HepG2 (cell line): ENCODE data around the gene IL17RA. TPM values are rescaled to one million over a fixed set of nuclear protein-coding genes. Genes with fewer than 3 reads are reported as not detected.

Experiments
- ATAC-seq: fragments of 200-7000 bp; cut with Tn5 transposase; 3 replicates; pipeline ENCODE4 v1.9.1; 2020; ENCODE audit warnings: mild to moderate bottlenecking, moderate library complexity
- BruUV-seq: library from RNA; stranded (reverse); fragments of 400-500 nt; replicated peaks from 2 replicates; lab custom pipeline; 2021; lab: Mats Ljungman, UMichigan
- CTCF ChIA-PET: fragments of 300-600 bp; formaldehyde crosslinking; extraction: SDS; loops from one replicate; lab custom pipeline; 2021; ENCODE audit warnings: low total read pairs, inconsistent platforms, low intra/inter-chr PET ratio; lab: Yijun Ruan, JAX
- POLR2A ChIA-PET: fragments of 350-600 bp; sonication (Branson Sonifier 250); formaldehyde crosslinking; loops from one replicate; lab custom pipeline; 2020; ENCODE audit warnings: antibody characterized with exemption, inconsistent platforms; lab: Yijun Ruan, JAX
- DNase-seq: peaks from one replicate; pipeline ENCODE4 v3.0.0-alpha.2; 2015; ENCODE audit warnings: low spot score
- FAIRE-seq: peaks from 3 replicates; lab custom pipeline; 2011; peaks lifted over from hg19 to GRCh38; lab: Jason Lieb, UNC
- H2AFZ ChIP-seq: one replicate; pipeline ENCODE4 v1.6.1; 2011; ENCODE audit warnings: low read length, inconsistent platforms
- H3K27ac ChIP-seq: fragments of 300-600 bp; 3 replicates; pipeline ENCODE4 v1.8.0; 2011; ENCODE audit warnings: mixed run types, mild to moderate bottlenecking, mixed read lengths, low read length, inconsistent platforms; ENCODE audit not compliant: insufficient read depth; ENCODE audit errors: extremely low read length
- H3K27me3 ChIP-seq, 2 experiments: fragments of 200-600 bp in 1 of 2; 2 replicates in 1 of 2; 3 replicates in 1 of 2; pipeline versions ENCODE4 v1.6.0 to v1.8.0; 2011; ENCODE audit warnings: low read length in 2 of 2, mild to moderate bottlenecking in 2 of 2, moderate library complexity in 2 of 2, inconsistent platforms in 1 of 2; ENCODE audit not compliant: insufficient read depth in 2 of 2, control insufficient read depth in 1 of 2
- H3K36me3 ChIP-seq, 2 experiments: fragments of 200-600 bp in 1 of 2; replicated peaks in 1 of 2; 2 replicates in 1 of 2; 3 replicates in 1 of 2; pipeline versions ENCODE4 v1.5.1 to v1.8.0; 2011; ENCODE audit warnings: low read length in 2 of 2, inconsistent platforms in 1 of 2; ENCODE audit not compliant: insufficient read depth in 2 of 2, control insufficient read depth in 1 of 2
- H3K4me1 ChIP-seq: 2 replicates; pipeline ENCODE4 v1.5.1; 2012; ENCODE audit warnings: low read length, inconsistent platforms; ENCODE audit not compliant: insufficient read depth
- H3K4me2 ChIP-seq: 2 replicates; pipeline ENCODE4 v1.6.0; 2011; ENCODE audit warnings: low read depth, low read length, inconsistent platforms
- H3K4me3 ChIP-seq, 3 experiments: fragments of 200-600 bp in 1 of 3; sonication (generic), shearing (Covaris generic) in 1 of 3; replicated peaks in 1 of 3; 2 replicates each; pipeline ENCODE4 v1.5.1; 2011 to 2016; ENCODE audit warnings: low read length in 3 of 3, inconsistent platforms in 2 of 3, low read depth in 2 of 3, mild to moderate bottlenecking in 2 of 3, control low read depth in 1 of 3, mixed read lengths in 1 of 3; ENCODE audit not compliant: insufficient read depth in 1 of 3
- H3K79me2 ChIP-seq: one replicate; pipeline ENCODE4 v1.6.1; 2011; ENCODE audit warnings: low read length, inconsistent platforms; ENCODE audit not compliant: insufficient read depth
- H3K9ac ChIP-seq: 2 replicates; pipeline ENCODE4 v1.6.0; 2011; ENCODE audit warnings: mild to moderate bottlenecking, low read depth, low read length, inconsistent platforms; ENCODE audit not compliant: insufficient read depth
- H3K9me3 ChIP-seq: 2 replicates; pipeline ENCODE4 v1.5.1; 2012; ENCODE audit warnings: mild to moderate bottlenecking, low read length
- H4K20me1 ChIP-seq: 2 replicates; pipeline ENCODE4 v1.6.0; 2011; ENCODE audit warnings: inconsistent platforms, mild to moderate bottlenecking, low read length, moderate library complexity; ENCODE audit not compliant: insufficient read depth
- ARHGAP35 ChIP-seq: sonication (generic); formaldehyde crosslinking; IDR thresholded peaks from 2 replicates; pipeline ENCODE4 v1.9.0; 2022; ENCODE audit warnings: mild to moderate bottlenecking, inconsistent platforms, moderate library complexity, missing genetic modification reagents, borderline replicate concordance
- FOXK1 ChIP-seq: sonication (generic); formaldehyde crosslinking; IDR thresholded peaks from 2 replicates; pipeline ENCODE4 v1.4.0; 2020; ENCODE audit warnings: low read depth, missing genetic modification reagents, borderline replicate concordance
- FOXO1 ChIP-seq: sonication (generic); formaldehyde crosslinking; IDR thresholded peaks from 2 replicates; pipeline ENCODE4 v1.4.0; 2020; ENCODE audit warnings: missing genetic modification reagents
- PLRG1 ChIP-seq: fragments of 450-650 bp; conservative IDR thresholded peaks from 2 replicates; pipeline ENCODE4 v1.6.1; 2016
- POGZ ChIP-seq: sonication (generic); formaldehyde crosslinking; IDR thresholded peaks from 2 replicates; pipeline ENCODE4 v1.4.0; 2020; ENCODE audit warnings: mild to moderate bottlenecking, missing genetic modification reagents
- SIN3A ChIP-seq: IDR thresholded peaks from 2 replicates; pipeline ENCODE4 v1.6.1; 2011; ENCODE audit warnings: low read depth, mild to moderate bottlenecking, control low read depth, low read length, borderline replicate concordance
- SMAD1 ChIP-seq: sonication (generic); formaldehyde crosslinking; IDR thresholded peaks from 2 replicates; pipeline ENCODE4 v1.4.0; 2020; ENCODE audit warnings: missing genetic modification reagents, low read depth, mild to moderate bottlenecking, borderline replicate concordance
- SUZ12 ChIP-seq: fragments of 150-350 bp; IDR thresholded peaks from 2 replicates; pipeline ENCODE4 v1.6.1; 2014; ENCODE audit warnings: low read depth, low read length
- ZNF101 ChIP-seq: sonication (generic); formaldehyde crosslinking; IDR thresholded peaks from 2 replicates; pipeline ENCODE4 v1.4.0; 2020; ENCODE audit warnings: mild to moderate bottlenecking, low read depth, missing genetic modification reagents, borderline replicate concordance
- ZNF232 ChIP-seq: sonication (generic); formaldehyde crosslinking; IDR thresholded peaks from 2 replicates; pipeline ENCODE4 v1.4.0; 2020; ENCODE audit warnings: missing genetic modification reagents, borderline replicate concordance
- ZNF263 ChIP-seq: sonication (generic); formaldehyde crosslinking; IDR thresholded peaks from 2 replicates; pipeline ENCODE4 v1.4.0; 2020; ENCODE audit warnings: missing genetic modification reagents
- ZNF589 ChIP-seq: sonication (generic); formaldehyde crosslinking; conservative IDR thresholded peaks from 2 replicates; pipeline ENCODE4 v1.8.0; 2022; ENCODE audit warnings: mild to moderate bottlenecking, moderate library complexity, missing genetic modification reagents
- ZNF737 ChIP-seq: sonication (generic); formaldehyde crosslinking; IDR thresholded peaks from 2 replicates; pipeline ENCODE4 v1.5.0; 2020; ENCODE audit warnings: missing genetic modification reagents, mild to moderate bottlenecking, borderline replicate concordance
- WGBS: methylation state at CpG from one replicate; pipeline ENCODE4 v1.1.6; 2017; ENCODE audit warnings: low lambda C conversion rate; 5-methylcytosine and 5-hydroxymethylcytosine counted together
- in situ Hi-C: cut with HindIII; loops from 2 replicates; pipeline ENCODE4 v1.10.0; 2017; ENCODE audit warnings: low pct_unique_long_range_greater_than_20kb; ENCODE audit not compliant: extremely low pct_ligation_motif_present
- intact Hi-C: fragments of 100-400 bp; cut with micrococcal nuclease; formaldehyde crosslinking; loops from one replicate; pipeline ENCODE4 v1.10.0; 2022; ENCODE audit not compliant: unreplicated experiment
- polyA plus RNA-seq, 8 experiments: library from polyadenylated mRNA; depleted of rRNA in 3 of 8; stranded (reverse) in 7 of 8; unstranded in 1 of 8; fragments of >200 nt; fragmentation: Illumina TruSeq in 4 of 8; extraction: Trizol in 4 of 8; gene quantifications; 2 replicates each; pipeline versions ENCODE4 v1.2.1 to v1.2.3, GENCODE V29; 2011 to 2016; ENCODE audit warnings: low read depth in 4 of 8, missing spikeins in 1 of 8, mixed read lengths in 1 of 8; ENCODE audit not compliant: insufficient read depth in 1 of 8
- total RNA-seq, 5 experiments: library from RNA; depleted of rRNA; stranded (reverse); fragments of >200 nt; fragmentation: Illumina TruSeq; extraction: Trizol; gene quantifications; 2 replicates each; pipeline ENCODE4 v1.2.3, GENCODE V29; 2016; ENCODE audit warnings: low read depth in 1 of 5
- TF ChIP-seq, protein P1 (sequence below), 2 experiments: fragments of 450-650 bp in 1 of 2; sonication (generic) in 1 of 2; formaldehyde crosslinking; IDR thresholded peaks; 2 replicates each; pipeline versions ENCODE4 v1.5.0 to v1.8.0; 2020 to 2022; ENCODE audit warnings: mild to moderate bottlenecking in 1 of 2, missing genetic modification reagents in 1 of 2
- TF ChIP-seq, protein P2 (sequence below): IDR thresholded peaks from 2 replicates; pipeline ENCODE4 v1.6.1; 2016; ENCODE audit warnings: mild to moderate bottlenecking
- TF ChIP-seq, protein P3 (sequence below): sonication (generic); formaldehyde crosslinking; IDR thresholded peaks from 2 replicates; pipeline ENCODE4 v1.4.0; 2020; ENCODE audit warnings: missing genetic modification reagents, mild to moderate bottlenecking, borderline replicate concordance

Gene IL17RA
- total and polyA plus RNA-seq, 2 of the 13 experiments (the other 11 are each of a cell fraction or from before 2014, with no cell fraction given): 2.5 to 8.2 TPM

DNA sequence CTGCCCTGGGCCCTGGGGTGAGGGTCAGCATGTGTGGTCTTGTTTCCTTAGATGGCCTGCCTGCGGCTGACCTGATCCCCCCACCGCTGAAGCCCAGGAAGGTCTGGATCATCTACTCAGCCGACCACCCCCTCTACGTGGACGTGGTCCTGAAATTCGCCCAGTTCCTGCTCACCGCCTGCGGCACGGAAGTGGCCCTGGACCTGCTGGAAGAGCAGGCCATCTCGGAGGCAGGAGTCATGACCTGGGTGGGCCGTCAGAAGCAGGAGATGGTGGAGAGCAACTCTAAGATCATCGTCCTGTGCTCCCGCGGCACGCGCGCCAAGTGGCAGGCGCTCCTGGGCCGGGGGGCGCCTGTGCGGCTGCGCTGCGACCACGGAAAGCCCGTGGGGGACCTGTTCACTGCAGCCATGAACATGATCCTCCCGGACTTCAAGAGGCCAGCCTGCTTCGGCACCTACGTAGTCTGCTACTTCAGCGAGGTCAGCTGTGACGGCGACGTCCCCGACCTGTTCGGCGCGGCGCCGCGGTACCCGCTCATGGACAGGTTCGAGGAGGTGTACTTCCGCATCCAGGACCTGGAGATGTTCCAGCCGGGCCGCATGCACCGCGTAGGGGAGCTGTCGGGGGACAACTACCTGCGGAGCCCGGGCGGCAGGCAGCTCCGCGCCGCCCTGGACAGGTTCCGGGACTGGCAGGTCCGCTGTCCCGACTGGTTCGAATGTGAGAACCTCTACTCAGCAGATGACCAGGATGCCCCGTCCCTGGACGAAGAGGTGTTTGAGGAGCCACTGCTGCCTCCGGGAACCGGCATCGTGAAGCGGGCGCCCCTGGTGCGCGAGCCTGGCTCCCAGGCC lies 23.7 kb downstream of the IL17RA start:
- POLR2A ChIA-PET: no interaction called here
- H3K4me1 ChIP-seq: no peaks in the 10 kb centered on the region
- BruUV-seq: no TSS peak
- TF ChIP-seq ZNF232 (CRISPR knock-in tag) (no peak), ARHGAP35 (CRISPR knock-in tag) (no peak), POGZ (CRISPR knock-in tag) (no peak), ZNF263 (CRISPR knock-in tag) (no peak), FOXO1 (CRISPR knock-in tag) (no peak), SMAD1 (no peak), SUZ12 (no peak), FOXK1 (CRISPR knock-in tag) (no peak), ZNF101 (no peak), PLRG1 (no peak), ZNF737 (no peak), SIN3A (no peak), ZNF589 (CRISPR knock-in tag) (no peak)
- TF ChIP-seq, protein P1, sequence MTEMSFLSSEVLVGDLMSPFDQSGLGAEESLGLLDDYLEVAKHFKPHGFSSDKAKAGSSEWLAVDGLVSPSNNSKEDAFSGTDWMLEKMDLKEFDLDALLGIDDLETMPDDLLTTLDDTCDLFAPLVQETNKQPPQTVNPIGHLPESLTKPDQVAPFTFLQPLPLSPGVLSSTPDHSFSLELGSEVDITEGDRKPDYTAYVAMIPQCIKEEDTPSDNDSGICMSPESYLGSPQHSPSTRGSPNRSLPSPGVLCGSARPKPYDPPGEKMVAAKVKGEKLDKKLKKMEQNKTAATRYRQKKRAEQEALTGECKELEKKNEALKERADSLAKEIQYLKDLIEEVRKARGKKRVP (CRISPR knock-in tag; IDR thresholded peaks at IDR 0.05): no peak
- TF ChIP-seq, protein P2, sequence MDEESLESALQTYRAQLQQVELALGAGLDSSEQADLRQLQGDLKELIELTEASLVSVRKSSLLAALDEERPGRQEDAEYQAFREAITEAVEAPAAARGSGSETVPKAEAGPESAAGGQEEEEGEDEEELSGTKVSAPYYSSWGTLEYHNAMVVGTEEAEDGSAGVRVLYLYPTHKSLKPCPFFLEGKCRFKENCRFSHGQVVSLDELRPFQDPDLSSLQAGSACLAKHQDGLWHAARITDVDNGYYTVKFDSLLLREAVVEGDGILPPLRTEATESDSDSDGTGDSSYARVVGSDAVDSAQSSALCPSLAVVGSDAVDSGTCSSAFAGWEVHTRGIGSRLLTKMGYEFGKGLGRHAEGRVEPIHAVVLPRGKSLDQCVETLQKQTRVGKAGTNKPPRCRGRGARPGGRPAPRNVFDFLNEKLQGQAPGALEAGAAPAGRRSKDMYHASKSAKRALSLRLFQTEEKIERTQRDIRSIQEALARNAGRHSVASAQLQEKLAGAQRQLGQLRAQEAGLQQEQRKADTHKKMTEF (CRISPR knock-in tag): no peak
- TF ChIP-seq, protein P3, sequence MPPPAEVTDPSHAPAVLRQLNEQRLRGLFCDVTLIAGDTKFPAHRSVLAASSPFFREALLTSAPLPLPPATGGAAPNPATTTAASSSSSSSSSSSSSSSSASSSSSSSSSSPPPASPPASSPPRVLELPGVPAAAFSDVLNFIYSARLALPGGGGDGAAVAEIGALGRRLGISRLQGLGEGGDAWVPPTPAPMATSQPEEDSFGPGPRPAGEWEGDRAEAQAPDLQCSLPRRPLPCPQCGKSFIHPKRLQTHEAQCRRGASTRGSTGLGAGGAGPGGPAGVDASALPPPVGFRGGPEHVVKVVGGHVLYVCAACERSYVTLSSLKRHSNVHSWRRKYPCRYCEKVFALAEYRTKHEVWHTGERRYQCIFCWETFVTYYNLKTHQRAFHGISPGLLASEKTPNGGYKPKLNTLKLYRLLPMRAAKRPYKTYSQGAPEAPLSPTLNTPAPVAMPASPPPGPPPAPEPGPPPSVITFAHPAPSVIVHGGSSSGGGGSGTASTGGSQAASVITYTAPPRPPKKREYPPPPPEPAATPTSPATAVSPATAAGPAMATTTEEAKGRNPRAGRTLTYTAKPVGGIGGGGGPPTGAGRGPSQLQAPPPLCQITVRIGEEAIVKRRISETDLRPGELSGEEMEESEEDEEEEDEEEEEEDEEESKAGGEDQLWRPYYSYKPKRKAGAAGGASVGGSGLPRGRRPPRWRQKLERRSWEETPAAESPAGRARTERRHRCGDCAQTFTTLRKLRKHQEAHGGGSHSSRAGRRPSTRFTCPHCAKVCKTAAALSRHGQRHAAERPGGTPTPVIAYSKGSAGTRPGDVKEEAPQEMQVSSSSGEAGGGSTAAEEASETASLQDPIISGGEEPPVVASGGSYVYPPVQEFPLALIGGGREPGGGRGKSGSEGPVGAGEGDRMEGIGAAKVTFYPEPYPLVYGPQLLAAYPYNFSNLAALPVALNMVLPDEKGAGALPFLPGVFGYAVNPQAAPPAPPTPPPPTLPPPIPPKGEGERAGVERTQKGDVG (CRISPR knock-in tag): no peak
- 100% methylated on average over 3 of the region's 66 CpGs for WGBS
- FAIRE-seq (no peak), DNase-seq (no peak), ATAC-seq (no peak)
- peaks cover 0 to 5% of the 10 kb centered on the region in 2 experiments; a peak in 1 of 5 replicates for H3K27me3 ChIP-seq
- H3K36me3 ChIP-seq: peaks cover 0 to 4% of the 10 kb centered on the region in 2 experiments; a peak in 2 of 5 replicates
- H3K4me3 ChIP-seq: no peak overlapping the region
- H4K20me1 ChIP-seq: no peaks in the 10 kb centered on the region
- no peak overlapping the region for H2AFZ ChIP-seq
- in situ Hi-C loops: no loop called here
- no peak overlapping the region for H3K27ac ChIP-seq
- H3K9ac ChIP-seq: no peak overlapping the region
- H3K9me3 ChIP-seq: no peaks in the 10 kb centered on the region
- no peak overlapping the region for H3K4me2 ChIP-seq
- H3K79me2 ChIP-seq: no peaks in the 10 kb centered on the region
- intact Hi-C loops: no loop called here
- CTCF ChIA-PET: no interaction called here
